PC-3 (cell line): ENCODE measurements around the gene PM20D2.

Experiments
- CTCF ChIP-seq: fragments of 300-600 bp; sonication (generic); conservative IDR thresholded peaks from 2 replicates; pipeline ENCODE4 v1.5.1; 2017; ENCODE audit warnings: antibody characterized with exemption, low read depth, mild to moderate bottlenecking, low read length
- EZH2 ChIP-seq: fragments of 300-600 bp; sonication (generic); IDR thresholded peaks from one replicate; pipeline ENCODE4 v1.6.1; 2017; ENCODE audit warnings: antibody characterized with exemption, mild to moderate bottlenecking, low read length; ENCODE audit not compliant: unreplicated experiment
- EZH2phosphoT487 ChIP-seq: fragments of 300-600 bp; sonication (generic); IDR thresholded peaks from 2 replicates; pipeline ENCODE4 v1.6.1; 2018; ENCODE audit warnings: mild to moderate bottlenecking, antibody characterized with exemption, low read length, borderline replicate concordance

GRCh38 chr6:89204096-89204495 lies 58.2 kb downstream of the PM20D2 start:
- TF ChIP-seq CTCF (no peak), EZH2 (no peak), EZH2phosphoT487 (no peak)
